Activated CD8-positive, alpha-beta memory T cell treated with anti-CD3 and anti-CD28 coated beads, Interleukin-2, amount 10 ng/mL, durations not matched to agents 7 days and 5 days (primary cell): ENCODE measurements around the gene TMEM222. TPM values are rescaled to one million over a fixed set of nuclear protein-coding genes. Genes with fewer than 3 reads are reported as not detected.
"Not testable (repeated sequence)": the region's sequence is repeated elsewhere in the genome, so short reads cannot be mapped to it uniquely, and the experiment has no call there.

ENCODE experiments used
- ATAC-seq: fragments of 150-1000 bp; cut with Tn5 transposase; one replicate; pipeline ENCODE4 v1.10.0; 2021; ENCODE audit warnings: moderate library complexity
- CTCF ChIA-PET: fragments of 350-600 bp; sonication (Branson Sonifier 250); formaldehyde crosslinking; loops from one replicate; lab custom pipeline; 2021; ENCODE audit warnings: antibody characterized with exemption; lab: Charles Lee
- DNase-seq: peaks from one replicate; pipeline ENCODE4 v3.0.0-alpha.2; 2020
- H3K27ac Mint-ChIP-seq: one replicate; pipeline ENCODE4 v1.8.0; 2021; ENCODE audit warnings: mild to moderate bottlenecking, mixed read lengths
- H3K27me3 Mint-ChIP-seq: one replicate; pipeline ENCODE4 v1.8.0; 2021; ENCODE audit warnings: mixed read lengths
- H3K36me3 Mint-ChIP-seq: one replicate; pipeline ENCODE4 v1.8.0; 2021; ENCODE audit warnings: mild to moderate bottlenecking, mixed read lengths
- H3K4me1 Mint-ChIP-seq: one replicate; pipeline ENCODE4 v1.8.0; 2021; ENCODE audit warnings: mixed read lengths
- H3K4me3 Mint-ChIP-seq: one replicate; pipeline ENCODE4 v1.8.0; 2021; ENCODE audit warnings: mild to moderate bottlenecking, moderate library complexity, mixed read lengths
- H3K9me3 Mint-ChIP-seq: one replicate; pipeline ENCODE4 v1.8.0; 2022; ENCODE audit warnings: low read depth, mixed read lengths
- total RNA-seq, 2 experiments: library from RNA; stranded (reverse); gene quantifications; one replicate each; pipeline ENCODE4 v1.2.3, GENCODE V29; 2021

TMEM222 gene
- total RNA-seq, 2 experiments from 2014 or later: 31.0 to 44.2 TPM

GRCh38 chr1:27380766-27381733 is 59.1 kb downstream of the TMEM222 start:
- H3K4me1 Mint-ChIP-seq: no peaks in the 10 kb centered on the region
- DNase-seq: no peak
- CTCF ChIA-PET: interaction anchor here (0.8 to 11.7 kb wide), 7 partner anchors 14 to 335 kb away, joined by 3 to 260 read pairs (median 4); partner anchors contain the start of gene MAP3K6
- H3K36me3 Mint-ChIP-seq: no peaks in the 10 kb centered on the region
- peaks cover 4% of the 10 kb centered on the region for H3K27me3 Mint-ChIP-seq
- no peak overlapping the region for H3K27ac Mint-ChIP-seq
- no peak overlapping the region for H3K4me3 Mint-ChIP-seq
- no peaks in the 10 kb centered on the region for H3K9me3 Mint-ChIP-seq
- no peak for ATAC-seq

- no peaks in the 10 kb centered on the region for H3K4me1 Mint-ChIP-seq
Measured at GRCh38 chr1:27381969-27382762, 60.2 kb downstream of the TMEM222 start.

GRCh38 chr1:27383039-27383605 is 61.2 kb downstream of the TMEM222 start, which contains the start of gene CD164L2:
TSS of gene CD164L2 (minus strand) at chr1:27383333. CDS start at chr1:27383239, 94 bp downstream.
- Mint-ChIP-seq H3K36me3 (no peaks in the 10 kb centered on the region), H3K4me3 (no peak within 1 kb of the TSS), H3K9me3 (no peaks in the 10 kb centered on the region), H3K27me3 (peaks cover 8% of the 10 kb centered on the region), H3K4me1 (no peaks in the 10 kb centered on the region), H3K27ac (no peak within 1 kb of the TSS)
- CTCF ChIA-PET: interaction anchor here (0.9 to 11.7 kb wide), 6 partner anchors 10 to 85 kb away, joined by 3 to 260 read pairs (median 8); partner anchors contain the start of gene MAP3K6
- DNase-seq (no peak), ATAC-seq (peak; percentile 68)

More at GRCh38 chr1:27381969-27382762, 60.2 kb downstream of the TMEM222 start:
- no peak for DNase-seq
- Mint-ChIP-seq H3K9me3 (no peaks in the 10 kb centered on the region), H3K4me3 (no peak overlapping the region), H3K27me3 (peaks cover 8% of the 10 kb centered on the region), H3K36me3 (no peaks in the 10 kb centered on the region), H3K27ac (no peak overlapping the region)
- ATAC-seq: no peak
- CTCF ChIA-PET: interaction anchor here (0.9 to 11.7 kb wide), 8 partner anchors 11 to 336 kb away, joined by 3 to 260 read pairs (median 4); partner anchors contain the start of gene MAP3K6

GRCh38 chr1:27383661-27384060 is 61.7 kb downstream of the TMEM222 start:
- H3K27ac Mint-ChIP-seq: no peak overlapping the region
- no peaks in the 10 kb centered on the region for H3K9me3 Mint-ChIP-seq
- no peaks in the 10 kb centered on the region for H3K36me3 Mint-ChIP-seq
- H3K27me3 Mint-ChIP-seq: peaks cover 13% of the 10 kb centered on the region
- H3K4me1 Mint-ChIP-seq: no peaks in the 10 kb centered on the region
- H3K4me3 Mint-ChIP-seq: no peak overlapping the region
- CTCF ChIA-PET: interaction anchor here (0.9 to 11.7 kb wide), 5 partner anchors 12 to 86 kb away, joined by 3 to 260 read pairs (median 21); no protein-coding TSS in a partner anchor
- ATAC-seq (no peak), DNase-seq (no peak)

GRCh38 chr1:27384797-27385196 is 62.8 kb downstream of the TMEM222 start:
- peaks cover 19% of the 10 kb centered on the region for H3K27me3 Mint-ChIP-seq
- DNase-seq, H3K27ac Mint-ChIP-seq, H3K4me1 Mint-ChIP-seq, H3K9me3 Mint-ChIP-seq, ATAC-seq, H3K36me3 Mint-ChIP-seq, H3K4me3 Mint-ChIP-seq: not testable (repeated sequence)
- CTCF ChIA-PET: interaction anchor here (0.8 to 11.7 kb wide), 9 partner anchors 10 to 87 kb away, joined by 3 to 260 read pairs (median 3); partner anchors contain the start of gene MAP3K6

Other genes with a start within 250 kb of the TMEM222 start
- 10 to 100 TPM; 25.8 to 26.3 TPM for gene SLC9A1, start 167.0 kb upstream of the TMEM222 start, total RNA-seq
- 10 to 100 TPM; 28.9 to 32.6 TPM for gene WDTC1, start 87.5 kb upstream of the TMEM222 start, total RNA-seq
- 10 to 100 TPM; 60.7 to 85.3 TPM for gene SYTL1, start 19.9 kb downstream of the TMEM222 start, total RNA-seq
- 10 to 100 TPM in 1 of 2 experiments, 1 to 10 TPM in 1; 7.4 to 10.6 TPM for gene MAP3K6, start 44.8 kb downstream of the TMEM222 start, total RNA-seq
- gene FCN3, start 52.7 kb downstream of the TMEM222 start, total RNA-seq: not detected
- not detected for gene CD164L2, start 61.2 kb downstream of the TMEM222 start, total RNA-seq
- gene GPR3, start 70.5 kb downstream of the TMEM222 start, total RNA-seq: under 1 TPM; 0.44 to 0.49 TPM
- gene WASF2, start 168.0 kb downstream of the TMEM222 start, total RNA-seq: 100 to 1,000 TPM; 113 to 117 TPM